HL-60 (cell line): ENCODE data around the gene CGRRF1.

Experiments
- CTCF ChIP-seq: IDR thresholded peaks from one replicate; pipeline ENCODE4 v1.5.1; 2011; ENCODE audit warnings: low read length, control low read depth, inconsistent platforms; ENCODE audit not compliant: insufficient read depth
- GABPA ChIP-seq: IDR thresholded peaks from 2 replicates; pipeline ENCODE4 v1.6.1; 2012; ENCODE audit warnings: low read depth
- POLR2AphosphoS5 ChIP-seq: IDR thresholded peaks from 2 replicates; pipeline ENCODE4 v1.6.1; 2012; ENCODE audit warnings: low read depth
- REST ChIP-seq: IDR thresholded peaks from 2 replicates; pipeline ENCODE4 v1.6.1; 2012; ENCODE audit warnings: low read depth; ENCODE audit not compliant: insufficient replicate concordance
- SPI1 ChIP-seq: IDR thresholded peaks from 2 replicates; pipeline ENCODE4 v1.6.1; 2012; ENCODE audit warnings: low read depth, mild to moderate bottlenecking, borderline replicate concordance

- TF ChIP-seq REST: no peak
- TF ChIP-seq CTCF: no peak
- TF ChIP-seq GABPA: no peak
- no peak for TF ChIP-seq POLR2AphosphoS5
- no peak for TF ChIP-seq SPI1
Observed at GRCh38 chr14:54483846-54484245, 25.9 kb upstream of the CGRRF1 start.
